NCI-H2227 treated with DMSO at 0.1 percent for 48 hours (cell line): ENCODE measurements around the gene ARSI.
"Not testable (repeated sequence)": the region's sequence is repeated elsewhere in the genome, so short reads cannot be mapped to it uniquely, and the experiment has no call there.

Source experiments
- DNase-seq: peaks from one replicate; lab custom pipeline; 2025; lab: John Stamatoyannopoulos, UW

Gene ARSI

GRCh38 chr5:150265870-150266383, 36.8 kb downstream of the ARSI start:
- DNase-seq = no peak

- no peak for DNase-seq
Observed at GRCh38 chr5:150264667-150265603, 37.8 kb downstream of the ARSI start.

DNA sequence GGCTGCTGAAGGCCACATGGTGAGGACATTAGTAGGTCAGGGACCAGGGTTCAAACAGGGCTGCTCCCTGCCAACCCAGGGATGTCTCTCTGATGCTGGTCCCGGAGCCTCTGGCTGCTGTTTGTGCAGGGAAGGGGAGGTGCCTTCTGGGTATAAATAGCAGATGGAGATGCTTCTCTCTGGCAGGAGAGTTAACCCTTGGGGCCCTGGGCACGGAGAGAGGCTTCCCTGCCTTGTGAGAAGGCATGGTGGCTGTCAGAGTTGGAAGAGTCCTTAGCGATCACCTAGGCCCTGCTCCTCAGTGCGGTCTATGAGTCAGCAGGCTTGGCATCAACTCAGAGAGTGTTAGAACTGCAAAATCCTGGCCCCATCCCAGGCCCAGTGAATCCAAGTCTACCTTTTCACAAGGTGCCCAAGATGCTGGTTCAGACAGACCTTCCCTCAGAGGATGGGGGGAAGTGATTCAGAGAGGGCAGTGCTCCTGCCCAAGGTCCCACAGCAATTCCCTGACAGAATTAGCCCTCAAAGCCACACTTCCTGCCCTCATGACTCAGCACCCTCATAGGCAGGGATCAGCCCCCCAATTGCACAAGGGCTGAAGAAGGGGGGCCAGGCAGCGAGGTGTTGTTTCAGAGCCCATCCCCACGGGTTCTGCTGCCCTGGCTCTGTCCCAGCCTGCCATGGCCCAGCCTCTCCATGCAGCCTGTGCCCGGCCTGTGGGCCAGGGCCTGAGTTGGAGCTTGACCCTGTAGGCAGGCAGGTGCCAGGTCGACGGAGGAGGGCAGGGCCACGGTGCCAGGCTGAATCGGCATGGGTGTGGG, 38.7 kb downstream of the ARSI start:
- peak; percentile 20 for DNase-seq

DNA sequence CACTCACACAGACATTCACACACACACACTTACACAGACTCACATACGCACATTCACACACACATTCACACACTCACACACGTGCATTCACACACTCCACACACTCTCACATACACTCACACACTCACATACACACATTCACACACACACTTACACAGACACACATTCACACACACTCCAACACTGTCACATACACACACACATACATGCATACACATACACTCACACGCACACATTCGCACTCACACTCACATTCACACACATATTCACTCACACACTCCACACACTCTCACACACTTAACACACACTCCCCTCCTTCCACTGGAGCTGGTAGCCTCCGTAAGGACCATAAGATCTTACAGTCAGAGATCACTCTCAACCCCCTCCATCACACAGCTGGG, 39.3 kb downstream of the ARSI start:
- no peak for DNase-seq

DNA sequence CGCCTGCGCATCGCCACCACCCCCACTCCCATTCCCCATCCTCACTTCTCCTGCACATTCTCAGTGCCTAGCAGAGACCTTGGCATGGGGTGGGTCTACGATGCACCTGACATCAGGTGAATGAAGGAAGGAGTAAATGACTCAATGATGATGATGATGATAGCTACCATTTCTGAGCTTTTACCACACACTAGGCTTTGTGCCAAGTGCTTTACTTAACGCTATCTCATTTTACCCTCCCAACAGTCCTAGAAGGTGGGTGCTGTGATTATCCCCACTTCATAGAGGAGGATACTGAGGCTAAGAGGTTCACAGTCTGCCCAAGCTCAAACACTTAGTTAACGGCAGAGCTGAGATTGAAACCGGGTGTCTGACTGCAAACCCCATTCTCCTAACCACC, 40.2 kb downstream of the ARSI start:
- DNase-seq = no peak

DNA sequence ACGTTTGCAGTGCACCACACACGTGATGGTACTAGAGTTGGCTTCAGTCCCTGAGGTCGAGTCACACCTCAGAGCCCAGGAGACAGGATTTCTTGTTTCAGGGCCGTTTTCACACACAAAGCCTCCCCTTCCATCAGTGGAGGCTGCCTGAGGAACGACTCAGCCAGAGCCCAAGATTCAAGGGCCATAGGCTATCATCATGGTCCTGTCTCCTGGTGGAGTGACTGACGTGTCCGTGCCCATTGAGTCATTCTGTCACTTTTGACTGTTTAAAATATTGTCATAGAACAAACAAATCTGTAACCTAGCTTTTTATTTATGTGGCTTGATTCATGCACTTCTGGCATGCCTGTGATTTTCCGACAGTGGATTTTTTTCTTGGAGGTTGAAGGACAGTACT, 41.5 kb downstream of the ARSI start:
- DNase-seq = no peak

- DNase-seq = no peak
Observed at GRCh38 chr5:150258130-150258529, 44.6 kb downstream of the ARSI start.

DNA sequence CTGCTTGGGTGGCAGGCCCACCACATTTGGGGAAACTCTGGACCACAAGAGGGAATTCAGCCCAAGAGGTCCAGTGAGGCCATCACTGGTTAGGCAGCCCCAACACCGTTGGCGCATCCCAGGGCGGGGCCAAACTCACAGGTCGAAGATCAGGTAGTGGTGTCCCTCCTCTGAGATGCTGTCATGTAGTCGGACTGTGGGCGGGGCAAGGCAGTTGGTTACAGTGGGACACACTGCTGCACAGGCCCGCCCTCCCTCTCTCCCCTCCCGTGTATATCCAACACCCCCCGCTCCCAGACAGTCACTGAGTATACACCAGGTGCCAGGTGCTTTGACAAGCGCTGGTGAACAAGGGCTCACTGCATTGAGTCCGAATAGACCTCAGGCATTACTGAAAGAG, 45.3 kb downstream of the ARSI start:
- DNase-seq = no peak

- DNase-seq = no peak
Observed at GRCh38 chr5:150256410-150257064, 46.2 kb downstream of the ARSI start.

DNA sequence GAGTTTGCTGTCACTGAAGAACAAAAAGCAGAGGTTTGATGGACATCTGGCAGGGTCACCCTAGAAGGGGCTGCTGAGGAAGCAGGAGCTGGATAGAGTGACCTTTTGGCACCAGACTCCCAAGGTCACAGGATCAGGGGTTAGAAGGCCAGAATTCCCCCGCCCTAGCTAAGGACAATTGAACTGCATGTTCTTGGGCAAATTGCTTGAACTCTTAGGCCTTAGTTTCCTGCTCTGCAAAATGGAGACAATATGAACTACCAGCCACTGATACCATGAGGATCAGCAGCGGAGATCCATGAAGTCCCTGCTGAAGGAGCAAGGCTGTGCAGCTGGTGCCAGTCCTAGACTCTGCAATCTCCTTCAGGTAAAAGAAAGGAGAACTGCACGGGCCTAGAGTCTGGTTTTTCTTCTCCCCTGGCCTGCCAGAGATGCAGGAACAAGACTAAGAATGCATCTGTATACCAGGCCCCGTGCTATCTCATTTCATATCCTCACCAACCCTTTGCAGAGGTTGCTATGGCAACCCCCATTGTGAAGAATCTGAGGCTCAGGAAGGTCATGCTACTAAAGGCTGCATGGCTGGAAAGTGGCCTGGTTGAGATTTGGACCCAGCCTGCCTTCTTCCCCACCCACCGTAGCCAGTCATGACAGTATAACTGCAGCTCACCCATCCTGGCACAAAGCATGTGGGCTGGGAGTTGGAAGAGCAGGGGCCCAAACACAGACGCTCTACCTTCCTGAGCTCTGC, 46.9 kb downstream of the ARSI start:
- peak; percentile 52 for DNase-seq

DNA sequence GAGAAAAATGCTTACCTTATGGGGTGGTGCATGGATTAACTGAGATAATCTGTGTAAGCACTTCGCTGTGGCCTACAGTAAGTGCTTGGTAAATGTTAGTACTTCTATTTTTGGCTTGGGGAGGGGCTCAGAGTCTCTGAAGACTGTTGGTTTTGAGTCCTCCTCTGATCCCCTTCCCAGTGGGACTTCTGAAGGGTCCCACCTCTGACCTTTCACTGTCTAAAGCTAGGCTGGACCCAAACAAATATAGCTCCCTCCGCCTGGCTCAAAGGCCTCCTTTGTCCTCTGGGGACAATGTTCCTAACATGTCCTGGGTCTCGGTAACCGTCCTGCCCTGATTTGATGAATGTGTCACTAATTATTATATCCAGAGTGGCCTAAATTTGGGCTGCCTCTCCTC, 47.9 kb downstream of the ARSI start:
- no peak for DNase-seq

GRCh38 chr5:150254363-150254762, 48.3 kb downstream of the ARSI start:
- DNase-seq = no peak

DNA sequence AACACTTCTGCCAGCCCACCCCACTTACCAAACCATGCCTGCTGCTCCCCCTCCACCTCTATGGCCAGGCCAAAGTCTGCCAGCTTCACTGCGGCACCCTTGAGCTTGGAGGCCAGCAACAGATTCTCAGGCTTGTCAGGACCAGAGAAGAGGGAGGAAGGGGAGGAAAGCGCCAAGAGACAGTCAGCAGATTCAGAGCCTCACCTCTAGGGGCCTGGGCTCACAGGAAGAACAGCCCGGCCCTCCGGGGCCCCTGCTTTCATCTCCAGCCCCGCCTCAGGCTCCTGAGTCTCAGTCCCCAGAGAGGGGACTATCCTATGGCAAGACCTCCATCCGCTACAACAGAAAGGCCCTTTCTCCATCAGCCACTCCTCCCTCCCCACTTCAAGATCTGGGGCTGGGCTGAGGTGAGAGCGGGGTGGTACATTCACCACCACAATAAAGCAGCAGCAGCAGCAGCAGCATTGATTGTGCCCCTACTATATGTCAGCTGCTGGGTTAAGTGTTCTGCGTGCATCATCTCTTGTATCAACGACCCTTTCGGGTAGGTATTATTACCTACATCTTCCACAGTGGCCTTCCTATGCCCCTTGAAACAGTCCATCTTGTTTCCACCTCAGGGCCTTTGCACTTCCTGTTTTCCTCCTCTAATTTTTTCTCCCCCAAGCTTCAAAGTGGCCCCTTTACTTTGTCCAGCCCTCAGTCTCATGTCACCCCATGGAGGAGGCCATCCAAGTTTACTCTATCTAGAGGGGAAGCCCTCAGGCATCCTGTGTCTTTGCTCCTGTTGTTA, 49.1 kb downstream of the ARSI start:
- DNase-seq = no peak

- no peak for DNase-seq
Observed at GRCh38 chr5:150252489-150252888, 50.2 kb downstream of the ARSI start.

GRCh38 chr5:150251504-150251903, 51.2 kb downstream of the ARSI start:
- DNase-seq = no peak

DNA sequence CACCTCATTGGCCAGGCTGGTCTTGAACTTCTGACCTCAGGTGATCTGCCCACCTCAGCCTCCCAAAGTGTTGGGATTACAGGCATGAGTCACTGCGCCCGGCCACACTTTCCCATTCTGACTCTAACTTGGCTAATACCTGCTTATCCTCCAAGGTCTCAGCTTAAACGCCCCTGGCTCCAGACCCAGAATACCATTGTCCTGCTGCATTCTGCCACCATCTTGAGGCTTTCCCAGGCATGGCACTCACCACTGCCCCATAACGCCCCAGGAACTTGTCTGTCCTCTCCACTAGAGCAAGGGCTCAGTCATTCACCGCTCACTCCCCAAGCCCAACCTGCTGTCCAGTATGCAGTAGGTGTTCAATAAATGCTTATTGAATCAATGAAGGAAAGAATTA, 53.0 kb downstream of the ARSI start:
- DNase-seq = no peak

DNA sequence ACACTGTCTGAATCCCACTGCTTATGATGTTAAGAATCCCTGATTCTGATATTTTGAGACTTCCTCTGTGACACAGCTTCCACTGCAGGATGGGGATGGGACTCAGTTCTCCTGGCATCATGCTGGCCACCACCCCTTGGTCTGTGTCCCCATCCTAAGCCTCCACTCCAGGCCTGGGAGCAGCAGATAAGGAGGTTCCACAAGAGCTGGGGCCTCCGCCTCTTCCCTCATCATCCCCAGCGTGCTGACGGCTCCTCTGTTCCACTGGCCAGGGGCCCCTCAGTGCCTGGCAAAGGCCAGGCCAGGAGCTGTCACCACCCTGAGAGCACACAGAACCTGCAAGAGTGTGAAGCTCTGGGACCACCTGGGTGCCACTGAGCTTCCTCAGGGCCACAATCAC, 53.8 kb downstream of the ARSI start:
- no peak for DNase-seq

DNA sequence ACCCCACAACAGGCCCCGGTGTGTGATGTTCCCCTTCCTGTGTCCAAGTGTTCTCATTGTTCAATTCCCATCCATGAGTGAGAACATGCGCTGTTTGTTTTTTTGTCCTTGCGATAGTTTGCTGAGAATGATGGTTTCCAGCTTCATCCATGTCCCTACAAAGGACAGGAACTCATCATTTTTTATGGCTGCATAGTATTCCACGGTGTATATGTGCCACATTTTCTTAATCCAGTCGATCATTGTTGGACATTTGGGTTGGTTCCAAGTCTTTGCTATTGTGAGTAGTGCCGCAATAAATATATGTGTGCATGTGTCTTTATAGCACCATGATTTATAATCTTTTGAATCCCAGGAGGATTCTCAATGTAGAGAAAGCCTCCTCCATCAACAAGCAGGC, 54.2 kb downstream of the ARSI start:
- not testable (repeated sequence) for DNase-seq

GRCh38 chr5:150247726-150248125, 55.0 kb downstream of the ARSI start:
- no peak for DNase-seq

DNA sequence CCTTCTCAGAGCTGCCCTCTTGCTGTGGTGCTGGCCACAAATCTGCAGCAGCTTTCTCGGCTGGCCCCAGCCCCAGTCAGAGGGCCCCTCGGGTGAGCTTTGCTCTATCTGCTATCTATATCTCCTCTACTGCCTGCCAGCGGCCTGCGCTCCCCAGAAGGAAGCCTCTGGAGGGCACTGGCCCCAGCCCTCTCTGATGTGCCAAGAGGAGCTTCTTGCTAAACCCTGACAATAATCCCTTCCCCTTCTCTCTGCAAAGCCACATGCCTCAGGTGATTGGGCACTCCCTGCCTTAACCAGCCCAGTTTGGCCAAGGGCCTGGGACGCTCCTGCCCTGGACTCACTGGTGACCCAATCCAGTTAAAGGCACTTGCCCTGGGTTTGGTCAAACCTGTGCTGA, 55.9 kb downstream of the ARSI start:
- DNase-seq = no peak

- no peak for DNase-seq
Observed at GRCh38 chr5:150246429-150246828, 56.3 kb downstream of the ARSI start.
